Stimulated activated CD4-positive, alpha-beta T cell treated with anti-CD3 and anti-CD28 coated beads, Interleukin-4, amount 100 ng/mL, for 1 hour (primary cell): ENCODE measurements around the gene STUM.
"Not testable (repeated sequence)": the region's sequence is repeated elsewhere in the genome, so short reads cannot be mapped to it uniquely, and the experiment has no call there.

Experiments
- DNase-seq: peaks from one replicate; pipeline ENCODE4 v3.0.0-alpha.2; 2020

Gene STUM

GRCh38 chr1:226628612-226629155 lies 80.1 kb downstream of the STUM start:
- no peak for DNase-seq

- DNase-seq, result no peak
Measured at GRCh38 chr1:226629210-226629895, 80.8 kb downstream of the STUM start.

- DNase-seq, result no peak
Measured at GRCh38 chr1:226629896-226630550, 81.5 kb downstream of the STUM start.

GRCh38 chr1:226630592-226630991 lies 82.0 kb downstream of the STUM start:
- DNase-seq, result no peak

- no peak for DNase-seq
Measured at GRCh38 chr1:226631229-226632000, 82.9 kb downstream of the STUM start.

GRCh38 chr1:226632169-226632879 lies 83.8 kb downstream of the STUM start:
- DNase-seq, result no peak

- peak; percentile 55 for DNase-seq
Measured at GRCh38 chr1:226632922-226633351, 84.4 kb downstream of the STUM start.

GRCh38 chr1:226633541-226634165 lies 85.1 kb downstream of the STUM start:
- DNase-seq, result no peak

GRCh38 chr1:226634166-226634588 lies 85.6 kb downstream of the STUM start:
- DNase-seq, result peak; percentile 88

- no peak for DNase-seq
Measured at GRCh38 chr1:226634611-226635246, 86.2 kb downstream of the STUM start.

- peak; percentile 37 for DNase-seq
Measured at GRCh38 chr1:226635456-226635941, 86.9 kb downstream of the STUM start.

- DNase-seq, result no peak
Measured at GRCh38 chr1:226636847-226637096, 88.2 kb downstream of the STUM start.

- DNase-seq, result no peak
Measured at GRCh38 chr1:226637147-226637935, 88.8 kb downstream of the STUM start.

GRCh38 chr1:226638001-226638601 lies 89.5 kb downstream of the STUM start:
- no peak for DNase-seq

GRCh38 chr1:226638608-226639007 lies 90.0 kb downstream of the STUM start:
- DNase-seq, result no peak

GRCh38 chr1:226639206-226639605 lies 90.6 kb downstream of the STUM start:
- DNase-seq, result not testable (repeated sequence)

GRCh38 chr1:226639631-226640061 lies 91.1 kb downstream of the STUM start:
- no peak for DNase-seq

GRCh38 chr1:226640321-226641136 lies 92.0 kb downstream of the STUM start:
- DNase-seq, result no peak

GRCh38 chr1:226641671-226642231 lies 93.2 kb downstream of the STUM start:
- DNase-seq, result no peak
